GM10266 (cell line): Measurements from ENCODE around the gene SSBP2.
"Not testable (repeated sequence)": the region's sequence is repeated elsewhere in the genome, so short reads cannot be mapped to it uniquely, and the experiment has no call there.

Experiments
- DNase-seq: peaks from one replicate; pipeline ENCODE4 v3.0.0; 2012; ENCODE audit errors: extremely low spot score
- TF ChIP-seq, protein P1 (sequence below): IDR thresholded peaks from 2 replicates; pipeline ENCODE4 v1.5.1; 2012; ENCODE audit warnings: mild to moderate bottlenecking, low read depth; ENCODE audit not compliant: control insufficient read depth, insufficient read depth; ENCODE audit errors: missing control alignments

Gene SSBP2

DNA sequence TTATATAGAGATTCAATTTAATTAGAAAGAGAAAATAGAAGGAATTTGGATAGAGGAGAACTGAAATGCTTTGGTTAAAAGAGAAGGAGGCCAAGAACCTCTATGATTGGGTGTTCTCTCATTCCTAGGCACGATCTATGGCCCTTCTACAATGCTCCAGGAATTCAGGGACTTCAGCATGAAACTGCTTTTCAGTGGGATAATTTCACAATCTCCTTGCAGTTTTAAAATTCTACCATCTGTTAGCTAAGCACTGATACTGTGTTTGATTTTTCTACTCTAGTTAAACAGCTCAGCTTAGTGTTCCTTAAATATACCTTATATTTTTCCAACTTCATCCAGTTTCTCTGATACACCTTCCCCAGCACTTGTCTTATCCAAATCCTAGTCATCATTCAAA is 141.9 kb downstream of the SSBP2 start:
- no peak for DNase-seq

DNA sequence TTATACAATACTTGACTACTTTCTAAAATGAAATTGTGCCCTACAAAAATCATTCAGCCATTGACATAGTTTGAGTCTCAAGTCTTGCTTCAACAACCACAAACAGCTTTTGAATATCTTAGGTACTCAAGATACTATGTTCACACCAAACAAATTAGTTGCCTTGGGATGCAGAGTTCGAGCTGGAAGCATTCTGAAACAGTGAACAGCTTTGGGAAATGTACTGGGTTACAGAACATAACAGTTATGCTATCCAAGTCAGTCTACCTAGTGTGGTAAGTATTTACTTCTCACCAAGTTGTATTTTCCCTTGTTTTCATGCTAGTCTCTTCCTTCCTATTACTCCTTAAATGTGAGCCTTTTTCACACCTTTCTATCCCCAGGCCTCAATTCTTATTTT is 143.2 kb downstream of the SSBP2 start:
- TF ChIP-seq, protein P1, sequence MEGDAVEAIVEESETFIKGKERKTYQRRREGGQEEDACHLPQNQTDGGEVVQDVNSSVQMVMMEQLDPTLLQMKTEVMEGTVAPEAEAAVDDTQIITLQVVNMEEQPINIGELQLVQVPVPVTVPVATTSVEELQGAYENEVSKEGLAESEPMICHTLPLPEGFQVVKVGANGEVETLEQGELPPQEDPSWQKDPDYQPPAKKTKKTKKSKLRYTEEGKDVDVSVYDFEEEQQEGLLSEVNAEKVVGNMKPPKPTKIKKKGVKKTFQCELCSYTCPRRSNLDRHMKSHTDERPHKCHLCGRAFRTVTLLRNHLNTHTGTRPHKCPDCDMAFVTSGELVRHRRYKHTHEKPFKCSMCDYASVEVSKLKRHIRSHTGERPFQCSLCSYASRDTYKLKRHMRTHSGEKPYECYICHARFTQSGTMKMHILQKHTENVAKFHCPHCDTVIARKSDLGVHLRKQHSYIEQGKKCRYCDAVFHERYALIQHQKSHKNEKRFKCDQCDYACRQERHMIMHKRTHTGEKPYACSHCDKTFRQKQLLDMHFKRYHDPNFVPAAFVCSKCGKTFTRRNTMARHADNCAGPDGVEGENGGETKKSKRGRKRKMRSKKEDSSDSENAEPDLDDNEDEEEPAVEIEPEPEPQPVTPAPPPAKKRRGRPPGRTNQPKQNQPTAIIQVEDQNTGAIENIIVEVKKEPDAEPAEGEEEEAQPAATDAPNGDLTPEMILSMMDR: no peak
- no peak for DNase-seq

More for the DNA sequence above, 141.9 kb downstream of the SSBP2 start:
- TF ChIP-seq, protein P1: no peak

DNA sequence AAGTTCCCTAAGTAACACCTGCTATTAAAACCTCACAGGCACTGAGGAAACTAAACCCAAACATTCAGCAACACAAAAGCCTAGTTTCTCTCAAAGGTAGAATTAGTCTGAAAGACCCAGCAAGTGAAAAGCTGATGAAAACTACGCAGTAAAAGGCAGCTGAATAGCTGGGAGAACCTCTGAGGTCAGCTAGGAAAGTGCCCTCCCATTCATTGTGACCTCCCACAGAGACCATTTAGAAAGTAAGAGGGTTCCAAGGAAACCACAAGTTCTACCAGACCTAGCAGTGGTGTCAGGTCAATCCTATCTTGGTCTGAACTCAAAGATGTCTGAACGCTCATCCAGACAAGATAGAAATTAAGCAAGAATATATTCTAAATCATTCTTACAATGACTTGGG is 144.7 kb downstream of the SSBP2 start:
- TF ChIP-seq, protein P1: no peak
- no peak for DNase-seq

DNA sequence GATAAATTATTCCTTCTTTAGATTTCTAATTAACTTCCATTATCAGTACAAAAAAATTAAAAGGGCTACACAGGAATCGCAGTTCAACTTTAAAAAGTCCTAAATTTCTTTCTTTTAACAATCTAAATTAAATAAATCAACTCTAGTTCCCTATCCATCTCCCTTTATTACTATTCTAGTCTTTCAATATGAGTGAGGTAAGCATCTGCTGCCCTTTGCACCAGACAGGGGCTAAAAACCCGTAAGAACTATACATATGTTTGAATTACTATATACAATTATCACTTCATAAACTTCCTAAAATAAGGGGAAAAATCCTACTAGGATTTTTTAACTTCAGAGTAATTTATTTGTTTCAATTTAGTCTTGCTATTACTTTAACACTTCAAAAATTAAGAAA is 145.6 kb downstream of the SSBP2 start:
- TF ChIP-seq, protein P1: no peak
- no peak for DNase-seq

DNA sequence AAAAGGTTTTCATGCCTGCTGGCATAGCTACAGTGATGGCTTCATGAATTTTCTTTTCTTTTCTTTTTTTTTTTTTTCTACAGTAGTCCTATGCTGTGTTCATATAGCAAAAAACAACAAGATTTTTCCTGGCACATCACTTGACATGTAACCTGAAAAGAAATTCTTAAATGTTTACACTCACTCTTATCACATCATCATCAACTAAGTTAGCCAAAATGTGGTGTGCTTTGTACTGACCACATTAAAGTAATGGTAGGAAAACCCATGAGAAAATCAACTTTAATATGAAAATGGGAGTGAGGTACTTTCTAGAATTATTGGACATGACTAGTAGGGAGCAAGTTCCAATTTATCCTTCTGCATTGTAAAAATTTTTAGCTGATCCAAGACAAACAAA is 146.7 kb downstream of the SSBP2 start:
- no peak for DNase-seq
- TF ChIP-seq, protein P1: no peak

DNA sequence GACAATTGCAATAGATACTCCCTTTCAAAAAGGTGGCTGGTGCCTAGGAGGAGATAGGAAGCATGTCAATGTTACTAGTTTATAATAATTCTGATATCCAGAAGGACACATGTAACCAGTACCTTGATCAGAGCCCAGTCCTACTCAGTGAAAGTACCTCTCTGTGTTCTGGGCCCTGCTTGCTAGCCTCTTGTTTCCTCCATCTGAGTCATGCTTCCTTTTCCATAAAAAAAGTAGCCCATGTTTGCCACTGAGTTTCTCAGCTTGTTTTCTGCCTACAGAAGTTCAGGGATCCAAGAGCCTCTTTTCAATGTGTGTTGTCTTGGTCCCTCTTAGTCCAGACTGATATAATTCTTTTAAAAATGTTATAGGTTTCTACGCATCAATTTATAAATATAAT is 149.0 kb downstream of the SSBP2 start:
- TF ChIP-seq, protein P1: no peak
- no peak for DNase-seq

DNA sequence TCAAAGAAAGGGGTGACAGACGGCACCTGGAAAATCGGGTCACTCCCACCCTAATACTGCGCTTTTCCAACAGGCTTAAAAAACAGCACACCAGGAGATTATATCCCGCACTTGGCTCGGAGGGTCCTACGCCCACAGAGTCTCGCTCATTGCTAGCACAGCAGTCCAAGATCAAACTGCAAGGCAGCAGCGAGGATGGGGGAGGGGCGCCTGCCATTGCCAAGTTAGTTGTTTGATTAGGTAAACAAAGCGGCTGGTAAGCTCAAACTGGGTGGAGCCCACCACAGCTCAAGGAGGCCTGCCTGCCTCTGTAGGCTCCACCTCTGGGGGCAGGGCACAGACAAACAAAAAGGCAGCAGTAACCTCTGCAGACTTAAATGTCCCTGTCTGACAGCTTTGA is 158.8 kb downstream of the SSBP2 start:
- not testable (repeated sequence) for DNase-seq

DNA sequence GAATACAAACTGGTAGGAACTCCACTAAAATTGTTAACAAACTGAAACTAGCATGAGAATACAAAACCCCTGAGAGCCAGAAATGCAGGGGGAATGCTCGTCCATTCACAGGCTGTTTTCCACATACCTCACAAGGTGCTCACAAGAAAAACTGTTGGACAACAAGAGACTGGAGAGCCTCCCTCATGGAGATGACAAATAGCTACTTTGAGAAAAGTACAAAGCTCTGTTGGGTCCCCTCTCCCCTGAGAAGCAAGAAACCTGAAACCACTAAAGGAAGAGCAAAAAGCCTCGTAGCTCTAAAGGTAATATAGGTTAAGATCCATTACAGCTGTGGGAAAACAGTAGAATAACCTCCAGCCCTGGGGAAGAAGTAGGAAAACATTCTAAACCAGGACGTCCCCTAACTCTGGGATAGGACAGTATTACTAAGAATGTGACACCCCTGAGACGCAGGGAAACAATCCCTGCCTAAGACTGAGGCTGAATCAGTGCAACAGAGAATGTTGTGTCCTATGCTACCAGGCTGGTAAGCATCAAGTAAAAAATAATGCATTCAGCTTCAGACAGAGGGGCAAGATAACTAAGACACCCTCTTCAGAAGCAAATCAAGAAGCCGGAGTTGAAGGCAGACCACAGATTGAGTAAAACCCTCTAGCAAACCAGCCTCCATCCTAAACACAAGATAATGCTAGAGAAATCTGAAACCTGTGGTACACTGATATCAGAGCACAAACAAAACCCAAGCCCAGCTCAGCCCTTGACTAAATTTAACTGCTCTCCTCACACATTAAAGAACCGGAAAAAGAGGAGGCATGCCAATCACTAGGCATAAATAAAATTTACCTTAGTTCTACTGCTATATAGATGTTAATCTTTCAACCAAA is 160.2 kb downstream of the SSBP2 start:
- no peak for DNase-seq

More for the DNA sequence above, 160.2 kb downstream of the SSBP2 start:
- TF ChIP-seq, protein P1: no peak
